ENCODE results near the gene CREG1. TPM values are rescaled to one million over a fixed set of nuclear protein-coding genes. Genes with fewer than 3 reads are reported as not detected.

CREG1 gene
- total RNA-seq, 2 donors from 2014 or later = 10.8 to 13.2 TPM

- Mint-ChIP-seq H3K9me3 (no peaks in the 10 kb centered on the region), H3K27me3 (no peaks in the 10 kb centered on the region), H3K4me3 (no peak overlapping the region), H3K27ac (no peak overlapping the region), H3K36me3 (ENCODE audit: low read depth) (peaks cover 15% of the 10 kb centered on the region), H3K4me1 (peaks cover 7% of the 10 kb centered on the region)
- peak; percentile 10 for ATAC-seq (replicated peaks)
Observed at GRCh38 chr1:167551362-167551761, 2.2 kb downstream of the CREG1 start.

GRCh38 chr1:167548059-167548932 is 5.3 kb downstream of the CREG1 start:
- H3K9me3 Mint-ChIP-seq = no peaks in the 10 kb centered on the region
- no peak overlapping the region for H3K27ac Mint-ChIP-seq
- no peak overlapping the region for H3K4me3 Mint-ChIP-seq
- no peaks in the 10 kb centered on the region for H3K27me3 Mint-ChIP-seq
- ATAC-seq (replicated peaks) = no peak
- H3K36me3 Mint-ChIP-seq (ENCODE audit: low read depth) = peaks cover 32% of the 10 kb centered on the region
- H3K4me1 Mint-ChIP-seq = no peaks in the 10 kb centered on the region

- Mint-ChIP-seq H3K27me3 (no peaks in the 10 kb centered on the region), H3K27ac (no peak overlapping the region), H3K4me1 (peaks cover 7% of the 10 kb centered on the region), H3K4me3 (no peak overlapping the region), H3K9me3 (no peaks in the 10 kb centered on the region), H3K36me3 (ENCODE audit: low read depth) (peaks cover 33% of the 10 kb centered on the region)
- ATAC-seq (replicated peaks) = no peak
Observed at GRCh38 chr1:167546935-167547334, 6.6 kb downstream of the CREG1 start.

GRCh38 chr1:167545349-167545748 is 8.2 kb downstream of the CREG1 start:
- peaks cover 15% of the 10 kb centered on the region for H3K4me1 Mint-ChIP-seq
- H3K27me3 Mint-ChIP-seq = no peaks in the 10 kb centered on the region
- H3K36me3 Mint-ChIP-seq (ENCODE audit: low read depth) = peaks cover 40% of the 10 kb centered on the region
- no peak for ATAC-seq (replicated peaks)
- H3K4me3 Mint-ChIP-seq = no peak overlapping the region
- no peaks in the 10 kb centered on the region for H3K9me3 Mint-ChIP-seq
- H3K27ac Mint-ChIP-seq = no peak overlapping the region

DNA sequence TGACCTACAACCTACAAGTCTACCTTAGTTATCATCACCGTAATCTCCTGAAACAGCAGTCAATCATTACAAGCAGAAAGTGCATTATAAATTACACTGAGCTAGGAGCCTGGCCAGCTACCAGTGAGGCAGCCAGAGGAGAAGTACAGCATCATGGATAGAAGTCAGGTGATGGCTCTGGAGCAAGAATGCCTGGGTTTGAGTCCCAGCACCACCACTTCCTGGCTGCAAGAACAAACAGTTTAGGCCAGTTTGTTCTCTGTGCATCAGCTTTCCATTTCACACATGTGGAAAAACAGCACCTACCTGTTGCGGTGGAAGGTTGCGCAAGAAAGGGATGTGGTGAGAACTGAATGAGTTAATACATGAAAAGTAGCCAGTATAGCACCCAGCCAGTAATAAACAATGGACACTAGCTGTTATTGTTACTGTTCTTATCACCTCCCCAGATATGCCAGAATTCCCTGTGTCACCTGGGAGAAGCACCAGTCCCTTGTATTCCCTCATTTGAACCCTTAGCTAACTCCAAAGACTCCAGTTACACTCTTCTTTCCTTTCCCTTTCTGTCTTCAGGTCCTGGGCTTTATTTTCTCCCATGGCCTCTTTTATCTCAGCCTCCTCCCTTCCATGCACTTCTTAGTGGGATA is 9.0 kb downstream of the CREG1 start:
- ATAC-seq (replicated peaks) = peak; percentile 27
- H3K4me1 Mint-ChIP-seq = peaks cover 16% of the 10 kb centered on the region
- H3K27ac Mint-ChIP-seq = peak overlapping the region; percentile 66
- H3K36me3 Mint-ChIP-seq (ENCODE audit: low read depth) = peaks cover 40% of the 10 kb centered on the region
- no peak overlapping the region for H3K4me3 Mint-ChIP-seq
- no peaks in the 10 kb centered on the region for H3K27me3 Mint-ChIP-seq
- no peaks in the 10 kb centered on the region for H3K9me3 Mint-ChIP-seq

- H3K4me3 Mint-ChIP-seq = no peak overlapping the region
- peaks cover 19% of the 10 kb centered on the region for H3K4me1 Mint-ChIP-seq
- no peak overlapping the region for H3K27ac Mint-ChIP-seq
- ATAC-seq (replicated peaks) = no peak
- H3K27me3 Mint-ChIP-seq = no peaks in the 10 kb centered on the region
- peaks cover 40% of the 10 kb centered on the region for H3K36me3 Mint-ChIP-seq (ENCODE audit: low read depth)
- H3K9me3 Mint-ChIP-seq = no peaks in the 10 kb centered on the region
Observed at GRCh38 chr1:167543199-167543990, 10.2 kb downstream of the CREG1 start.

DNA sequence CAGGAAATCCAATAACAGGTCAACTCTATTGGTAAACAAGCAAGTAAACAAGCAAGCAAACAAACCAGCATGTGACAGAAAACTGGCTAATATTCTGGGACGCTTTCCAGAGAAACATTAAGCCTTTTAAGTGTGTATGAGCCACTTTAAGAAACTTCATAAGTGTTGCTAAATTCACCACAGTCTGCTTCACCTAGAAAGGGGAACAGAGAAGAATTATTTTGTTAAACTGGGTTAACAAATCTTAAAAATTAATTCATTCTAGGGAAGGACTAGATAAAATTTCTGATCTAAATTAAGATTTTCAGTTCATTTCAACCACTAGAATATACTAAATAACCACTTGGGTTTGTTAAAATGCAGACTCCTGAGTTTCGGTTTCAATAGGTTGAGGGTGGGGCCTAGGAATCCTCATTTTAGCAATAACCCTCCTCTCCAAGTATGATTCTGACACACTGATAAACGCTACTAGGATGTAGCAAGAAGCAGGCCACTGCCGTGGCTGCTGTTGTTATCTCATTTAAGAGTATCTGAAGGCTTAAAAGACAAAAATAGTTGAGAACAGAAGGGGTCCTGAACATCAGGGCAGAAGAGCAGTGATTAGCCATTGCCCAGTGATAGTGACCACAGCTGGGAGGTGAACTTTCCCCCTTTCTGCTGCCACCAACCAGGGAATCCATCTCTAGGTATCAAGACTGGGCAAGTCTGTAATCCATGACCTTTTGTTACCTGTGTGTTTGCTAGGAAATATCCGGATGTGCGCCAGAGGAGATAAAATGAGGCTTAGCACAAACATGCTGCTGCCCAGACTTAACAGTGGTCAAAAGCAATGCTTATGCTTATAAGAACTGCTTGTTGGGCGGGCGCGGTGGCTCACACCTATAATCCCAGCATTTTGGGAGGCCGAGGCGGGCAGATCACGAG is 11.2 kb downstream of the CREG1 start:
- peak overlapping the region; percentile 26 for H3K4me3 Mint-ChIP-seq
- peak; percentile 74 for ATAC-seq (replicated peaks)
- H3K27me3 Mint-ChIP-seq = no peaks in the 10 kb centered on the region
- no peaks in the 10 kb centered on the region for H3K9me3 Mint-ChIP-seq
- peaks cover 19% of the 10 kb centered on the region for H3K4me1 Mint-ChIP-seq
- H3K36me3 Mint-ChIP-seq (ENCODE audit: low read depth) = peaks cover 33% of the 10 kb centered on the region
- H3K27ac Mint-ChIP-seq = peak overlapping the region; percentile 68

DNA sequence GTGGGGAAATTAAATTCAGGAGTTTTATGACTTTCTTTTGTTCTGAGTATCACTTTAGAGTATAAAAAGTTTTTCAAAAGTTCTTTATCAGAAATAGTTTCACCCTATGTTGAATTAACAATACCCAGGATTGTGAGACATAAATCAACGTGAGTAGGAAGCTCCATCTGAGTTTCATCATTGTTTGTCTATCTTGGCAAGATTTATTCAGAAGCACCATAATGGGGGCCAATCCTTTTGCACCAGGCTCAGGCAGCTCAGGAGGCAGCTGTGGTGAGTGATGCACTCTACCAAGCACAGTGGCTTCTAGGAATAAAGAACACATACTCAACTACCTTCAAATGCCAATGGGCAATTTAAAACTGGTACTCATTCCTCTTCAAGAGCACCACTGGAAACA is 12.0 kb downstream of the CREG1 start:
- Mint-ChIP-seq H3K9me3 (no peaks in the 10 kb centered on the region), H3K27me3 (no peaks in the 10 kb centered on the region), H3K4me3 (no peak overlapping the region), H3K27ac (no peak overlapping the region), H3K36me3 (ENCODE audit: low read depth) (peaks cover 26% of the 10 kb centered on the region), H3K4me1 (peaks cover 19% of the 10 kb centered on the region)
- ATAC-seq (replicated peaks) = peak; percentile 25

- H3K27me3 Mint-ChIP-seq = no peaks in the 10 kb centered on the region
- H3K27ac Mint-ChIP-seq = no peak overlapping the region
Observed at GRCh38 chr1:167541003-167541402, 12.6 kb downstream of the CREG1 start.

DNA sequence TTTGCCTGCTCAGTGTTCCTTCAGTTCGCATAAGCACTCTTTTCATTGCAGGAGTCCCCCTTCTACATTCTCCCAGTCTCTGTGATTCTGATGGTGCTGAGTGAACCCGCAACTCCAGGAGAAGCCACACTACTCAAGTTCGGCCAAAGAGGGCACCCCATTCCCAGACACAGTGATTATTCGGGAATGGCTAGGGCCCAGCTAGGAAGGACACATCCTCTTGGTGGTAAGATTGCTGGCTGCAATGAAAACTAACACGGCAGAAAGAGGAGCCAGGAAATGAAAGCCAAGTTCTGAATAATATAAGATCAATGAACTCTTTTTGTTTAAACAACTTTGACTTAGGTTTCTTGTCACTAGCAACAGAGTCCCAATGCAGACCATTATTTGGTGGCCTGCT is 14.9 kb downstream of the CREG1 start:
- H3K4me3 Mint-ChIP-seq = peak overlapping the region; percentile 43
- ATAC-seq (replicated peaks) = no peak

More at GRCh38 chr1:167541003-167541402, 12.6 kb downstream of the CREG1 start:
- peaks cover 19% of the 10 kb centered on the region for H3K4me1 Mint-ChIP-seq
- no peaks in the 10 kb centered on the region for H3K9me3 Mint-ChIP-seq
- peaks cover 22% of the 10 kb centered on the region for H3K36me3 Mint-ChIP-seq (ENCODE audit: low read depth)
- no peak for ATAC-seq (replicated peaks)
- H3K4me3 Mint-ChIP-seq = no peak overlapping the region

DNA sequence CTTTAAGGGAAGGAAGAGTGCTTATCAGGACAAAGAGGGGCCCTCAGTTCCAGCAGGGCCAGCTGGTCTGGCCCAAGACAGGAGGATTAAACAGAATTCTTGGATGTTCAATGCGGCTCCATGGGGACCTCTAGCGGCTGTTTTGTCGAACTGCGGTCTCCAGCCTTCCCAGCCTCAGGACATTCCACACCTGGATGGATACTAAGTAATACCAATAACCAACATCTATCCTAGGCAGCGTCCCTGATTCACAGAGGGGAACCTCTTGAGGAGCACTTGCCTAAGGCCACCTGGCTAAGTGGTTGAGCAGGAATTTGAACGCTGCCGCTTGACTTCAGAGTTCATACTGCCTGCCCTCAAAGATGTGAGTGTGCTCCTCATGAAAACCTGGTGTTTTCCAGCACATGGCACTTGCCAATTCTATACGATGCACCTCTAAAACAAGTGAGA is 19.7 kb downstream of the CREG1 start:
- no peak overlapping the region for H3K27ac Mint-ChIP-seq
- peaks cover 2% of the 10 kb centered on the region for H3K4me1 Mint-ChIP-seq
- H3K27me3 Mint-ChIP-seq = no peaks in the 10 kb centered on the region
- no peaks in the 10 kb centered on the region for H3K9me3 Mint-ChIP-seq
- peak; percentile 84 for ATAC-seq (replicated peaks)
- no peak overlapping the region for H3K4me3 Mint-ChIP-seq
- no peaks in the 10 kb centered on the region for H3K36me3 Mint-ChIP-seq (ENCODE audit: low read depth)

More for the DNA sequence above, 14.9 kb downstream of the CREG1 start:
- Mint-ChIP-seq H3K9me3 (no peaks in the 10 kb centered on the region), H3K27me3 (no peaks in the 10 kb centered on the region), H3K36me3 (ENCODE audit: low read depth) (peaks cover 8% of the 10 kb centered on the region), H3K27ac (no peak overlapping the region), H3K4me1 (peaks cover 19% of the 10 kb centered on the region)

GRCh38 chr1:167532964-167533824 is 20.4 kb downstream of the CREG1 start:
- Mint-ChIP-seq H3K27me3 (no peaks in the 10 kb centered on the region), H3K4me1 (no peaks in the 10 kb centered on the region), H3K9me3 (no peaks in the 10 kb centered on the region), H3K4me3 (no peak overlapping the region), H3K36me3 (ENCODE audit: low read depth) (no peaks in the 10 kb centered on the region), H3K27ac (peak overlapping the region; percentile 12)
- ATAC-seq (replicated peaks) = no peak

DNA sequence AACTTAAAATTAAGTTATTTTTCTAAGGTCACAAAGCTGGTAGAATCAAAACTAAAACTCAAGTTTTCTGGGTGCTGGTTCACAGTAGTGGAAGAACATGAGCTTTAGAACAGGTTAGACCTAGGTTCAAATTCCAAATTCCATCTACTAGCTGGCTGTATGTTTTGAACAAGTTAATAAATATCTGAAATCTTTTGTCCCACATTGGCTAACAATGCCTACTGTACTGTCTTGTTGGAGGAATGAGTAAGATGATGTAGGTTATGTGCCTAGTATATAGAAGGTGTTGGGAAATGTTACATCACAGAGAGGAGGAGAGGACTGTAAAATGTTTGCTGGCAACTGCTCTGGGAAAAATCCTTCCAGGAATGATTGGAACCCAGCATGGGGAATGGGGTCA is 21.2 kb downstream of the CREG1 start:
- no peak for ATAC-seq (replicated peaks)

More for the DNA sequence above, 21.2 kb downstream of the CREG1 start:
- Mint-ChIP-seq H3K27ac (peak overlapping the region; percentile 12), H3K27me3 (no peaks in the 10 kb centered on the region), H3K36me3 (ENCODE audit: low read depth) (no peaks in the 10 kb centered on the region), H3K9me3 (no peaks in the 10 kb centered on the region), H3K4me3 (no peak overlapping the region), H3K4me1 (no peaks in the 10 kb centered on the region)

Data from activated T-helper 17 cell treated with anti-CD3 and anti-CD28 coated beads, Interleukin-2, amount 50 U/mL, for 72 hours (primary cell).